Fibroblast of lung (primary cell): ENCODE results near the gene C16orf82. TPM values are rescaled to one million over a fixed set of nuclear protein-coding genes. Genes with fewer than 3 reads are reported as not detected.

ENCODE experiments used
- DNase-seq, 2 donors: peaks; one replicate each; pipeline versions ENCODE4 v3.0.0 to v3.0.0-alpha.2; 2010; ENCODE audit warnings: low read depth in 2 of 2
- H2AFZ ChIP-seq: 2 replicates; pipeline ENCODE4 v1.5.1; 2012; ENCODE audit warnings: low read length, control low read depth, inconsistent platforms
- H3K27ac ChIP-seq: 2 replicates; pipeline ENCODE4 v1.5.1; 2011; ENCODE audit warnings: low read length, control low read depth; ENCODE audit not compliant: insufficient read depth
- H3K27me3 ChIP-seq: 2 replicates; pipeline ENCODE4 v1.5.1; 2011; ENCODE audit warnings: mild to moderate bottlenecking, low read length; ENCODE audit not compliant: control insufficient read depth, insufficient read depth
- H3K36me3 ChIP-seq: 2 replicates; pipeline ENCODE4 v1.5.1; 2011; ENCODE audit warnings: low read length; ENCODE audit not compliant: control insufficient read depth, insufficient read depth
- H3K4me1 ChIP-seq: 2 replicates; pipeline ENCODE4 v1.5.1; 2011; ENCODE audit warnings: low read length; ENCODE audit not compliant: control insufficient read depth, insufficient read depth; ENCODE audit errors: extremely low read depth
- H3K4me2 ChIP-seq: 2 replicates; pipeline ENCODE4 v1.5.1; 2011; ENCODE audit warnings: low read length, control low read depth; ENCODE audit not compliant: insufficient read depth; ENCODE audit errors: extremely low read depth
- H3K4me3 ChIP-seq, 4 experiments: fragments of 200-600 bp in 1 of 4; sonication (generic) in 1 of 4; replicated peaks in 1 of 4; 2 replicates each; pipeline ENCODE4 v1.5.1; 2011 to 2016; ENCODE audit warnings: low read length in 4 of 4, low read depth in 3 of 4, mild to moderate bottlenecking in 3 of 4, control low read depth in 2 of 4, inconsistent platforms in 1 of 4, mixed read lengths in 1 of 4; ENCODE audit not compliant: insufficient read depth in 1 of 4; ENCODE audit errors: control extremely low read depth in 1 of 4
- H3K79me2 ChIP-seq: 2 replicates; pipeline ENCODE4 v1.5.1; 2012; ENCODE audit warnings: mild to moderate bottlenecking, low read length, inconsistent platforms; ENCODE audit not compliant: control insufficient read depth, insufficient read depth
- H3K9ac ChIP-seq: 2 replicates; pipeline ENCODE4 v1.5.1; 2011; ENCODE audit warnings: mild to moderate bottlenecking, low read length, control low read depth; ENCODE audit not compliant: insufficient read depth
- H3K9me3 ChIP-seq: 2 replicates; pipeline ENCODE4 v1.5.1; 2012; ENCODE audit warnings: low read depth, low read length; ENCODE audit not compliant: control insufficient read depth, insufficient read depth
- H4K20me1 ChIP-seq: 2 replicates; pipeline ENCODE4 v1.5.1; 2011; ENCODE audit warnings: low read length; ENCODE audit not compliant: control insufficient read depth, insufficient read depth; ENCODE audit errors: extremely low read depth
- CTCF ChIP-seq, 2 donors: IDR thresholded peaks in 1 of 2; conservative IDR thresholded peaks in 1 of 2; 1 replicate in 1 of 2; 2 replicates in 1 of 2; pipeline ENCODE4 v1.5.1; 2011 to 2012; ENCODE audit warnings: low read length in 2 of 2, control low read depth in 1 of 2, inconsistent platforms in 1 of 2, low read depth in 1 of 2, mild to moderate bottlenecking in 1 of 2
- EZH2 ChIP-seq: IDR thresholded peaks from 2 replicates; pipeline ENCODE4 v1.5.1; 2012; ENCODE audit warnings: low read length, control low read depth, mild to moderate bottlenecking; ENCODE audit errors: missing control alignments
- polyA plus RNA-seq, 2 donors: library from polyadenylated mRNA; depleted of rRNA in 1 of 2; stranded (reverse) in 1 of 2; unstranded in 1 of 2; fragments of >200 nt; gene quantifications; 2 replicates each; pipeline ENCODE4 v1.2.1, GENCODE V29; 2011 to 2012; ENCODE audit warnings: missing spikeins in 1 of 2
- total RNA-seq: library from RNA; depleted of rRNA; stranded (reverse); fragments of >200 nt; gene quantifications from 2 replicates; pipeline ENCODE4 v1.2.1, GENCODE V29; 2014

Gene C16orf82
- total and polyA plus RNA-seq, 2 donors (not counting 1 experiment from before 2014, with no cell fraction given) = not detected

GRCh38 chr16:27088216-27088615 is 21.5 kb downstream of the C16orf82 start:
- H3K4me2 ChIP-seq = no peak overlapping the region
- no peaks in the 10 kb centered on the region for H4K20me1 ChIP-seq
- H3K9ac ChIP-seq = no peak overlapping the region
- TF ChIP-seq CTCF (conservative IDR thresholded peaks at IDR 0.05 in 1 of 2, IDR thresholded peaks at IDR 0.05 in 1 of 2; ENCODE audit: low read depth in 1 of 2, low read length in 2 of 2) (no peak), EZH2 (no peak)
- no peaks in the 10 kb centered on the region for H3K36me3 ChIP-seq
- no peaks in the 10 kb centered on the region for H3K27me3 ChIP-seq
- no peak overlapping the region for H3K27ac ChIP-seq
- no peaks in the 10 kb centered on the region for H3K79me2 ChIP-seq
- DNase-seq = no peak
- H3K9me3 ChIP-seq = no peaks in the 10 kb centered on the region
- H3K4me3 ChIP-seq = no peak overlapping the region
- H2AFZ ChIP-seq = no peak overlapping the region
- H3K4me1 ChIP-seq = no peaks in the 10 kb centered on the region

- H3K9ac ChIP-seq = no peak overlapping the region
- no peak overlapping the region for H3K4me3 ChIP-seq
- no peak overlapping the region for H2AFZ ChIP-seq
- no peaks in the 10 kb centered on the region for H3K4me1 ChIP-seq
- no peaks in the 10 kb centered on the region for H3K27me3 ChIP-seq
- no peak overlapping the region for H3K27ac ChIP-seq
- no peaks in the 10 kb centered on the region for H3K9me3 ChIP-seq
- no peaks in the 10 kb centered on the region for H3K79me2 ChIP-seq
- TF ChIP-seq CTCF (conservative IDR thresholded peaks at IDR 0.05 in 1 of 2, IDR thresholded peaks at IDR 0.05 in 1 of 2; ENCODE audit: low read depth in 1 of 2, low read length in 2 of 2) (no peak), EZH2 (no peak)
- DNase-seq = no peak
- no peaks in the 10 kb centered on the region for H4K20me1 ChIP-seq
- no peak overlapping the region for H3K4me2 ChIP-seq
- no peaks in the 10 kb centered on the region for H3K36me3 ChIP-seq
Measured at GRCh38 chr16:27096375-27096774, 29.6 kb downstream of the C16orf82 start.

GRCh38 chr16:27097800-27098230 is 31.1 kb downstream of the C16orf82 start:
- no peak overlapping the region for H2AFZ ChIP-seq

More at GRCh38 chr16:27097800-27098230, 31.1 kb downstream of the C16orf82 start:
- H4K20me1 ChIP-seq = no peaks in the 10 kb centered on the region
- H3K4me2 ChIP-seq = no peak overlapping the region
- peak; percentile 43 to 69 for DNase-seq
- H3K9ac ChIP-seq = no peak overlapping the region
- H3K36me3 ChIP-seq = no peaks in the 10 kb centered on the region
- no peak overlapping the region for H3K27ac ChIP-seq
- TF ChIP-seq CTCF (conservative IDR thresholded peaks at IDR 0.05 in 1 of 2, IDR thresholded peaks at IDR 0.05 in 1 of 2; ENCODE audit: low read depth in 1 of 2, low read length in 2 of 2) (no peak), EZH2 (no peak)
- H3K79me2 ChIP-seq = no peaks in the 10 kb centered on the region
- H3K27me3 ChIP-seq = no peaks in the 10 kb centered on the region
- H3K4me1 ChIP-seq = no peaks in the 10 kb centered on the region
- no peaks in the 10 kb centered on the region for H3K9me3 ChIP-seq
- no peak overlapping the region for H3K4me3 ChIP-seq
